Heart right ventricle (tissue), 16 donors: ENCODE results near the gene LPP. TPM values are rescaled to one million over a fixed set of nuclear protein-coding genes. Genes with fewer than 3 reads are reported as not detected.

Experiments used
- ATAC-seq, 8 donors: fragments of 200-7000 bp; cut with Tn5 transposase; one replicate each; pipeline ENCODE4 v1.9.1; 2020; ENCODE audit warnings: mild to moderate bottlenecking in 8 of 8, moderate library complexity in 8 of 8, moderate number of reproducible peaks in 1 of 8
- DNase-seq, 2 donors: peaks; one replicate each; pipeline ENCODE4 v3.0.0-alpha.2; 2020
- H3K27ac ChIP-seq, 10 donors: fragments of 200-600 bp; sonication (generic) in 2 of 10; one replicate each; pipeline versions ENCODE4 v1.5.0 to v1.8.0; 2020 to 2022; ENCODE audit warnings: mild to moderate bottlenecking in 3 of 10
- H3K27me3 ChIP-seq, 7 donors: fragments of 200-600 bp; one replicate each; pipeline ENCODE4 v1.8.0; 2021 to 2022; ENCODE audit warnings: mild to moderate bottlenecking in 2 of 7
- H3K36me3 ChIP-seq, 9 donors: fragments of 200-600 bp; sonication (generic) in 1 of 9; one replicate each; pipeline versions ENCODE4 v1.5.0 to v1.8.0; 2020 to 2022; ENCODE audit warnings: mild to moderate bottlenecking in 2 of 9
- H3K4me1 ChIP-seq, 9 donors: fragments of 200-600 bp; sonication (generic) in 1 of 9; one replicate each; pipeline versions ENCODE4 v1.5.0 to v1.8.0; 2020 to 2022; ENCODE audit warnings: mild to moderate bottlenecking in 4 of 9
- H3K4me3 ChIP-seq, 10 donors: fragments of 200-600 bp; sonication (generic) in 2 of 10; one replicate each; pipeline versions ENCODE4 v1.5.0 to v1.8.0; 2020 to 2022; ENCODE audit warnings: mild to moderate bottlenecking in 7 of 10, moderate library complexity in 2 of 10
- H3K9me3 ChIP-seq, 11 donors: fragments of 200-600 bp in 10 of 11; sonication (generic) in 2 of 11; one replicate each; pipeline versions ENCODE4 v1.5.0 to v1.8.0; 2013 to 2022; ENCODE audit warnings: mild to moderate bottlenecking in 2 of 11, control low read depth in 1 of 11, moderate library complexity in 1 of 11
- CTCF ChIP-seq, 9 donors: fragments of 200-600 bp; sonication (generic) in 2 of 9; IDR thresholded peaks; one replicate each; pipeline versions ENCODE4 v1.5.0 to v1.8.0; 2021 to 2022; ENCODE audit warnings: antibody characterized with exemption in 9 of 9, mild to moderate bottlenecking in 5 of 9, moderate library complexity in 1 of 9
- WGBS, 2 donors: extraction: QIAGEN DNeasy Blood & Tissue Kit; methylation state at CpG; one replicate each; pipeline ENCODE4 v1.1.7; 2013; ENCODE audit warnings: inconsistent platforms in 1 of 2; 5-methylcytosine and 5-hydroxymethylcytosine counted together
- intact Hi-C, 10 donors: fragments of 100-400 bp; cut with DNase I; formaldehyde crosslinking; loops; one replicate each; pipeline versions ENCODE4 v1.11.1 to v1.14.2; 2022
- polyA plus RNA-seq, 2 donors: library from polyadenylated mRNA; stranded (reverse); fragments of 200-250 nt; gene quantifications; one replicate each; pipeline ENCODE4 v1.2.3, GENCODE V29; 2013
- total RNA-seq, 10 donors: library from RNA; stranded (reverse); fragmentation: NEBNext Ultra II Directional in 3 of 10; extraction: Animal tissue kit (Norgen Biotek cat#: 25700) in 3 of 10; gene quantifications; one replicate each; pipeline versions ENCODE4 v1.2.1 to v1.2.4, GENCODE V29; 2021 to 2023
- donor health status: Arrhythmogenic right ventricular cardiomyopathy.
- donor health status: ischemic (EF 13 %, LVEDD 7.1; RV severe dilation, severe dysfunction).
- donor health status: healthy with polysubstance abuse.
- donor health status: DM: no; HTN: yes; CAD: no.
- donor health status: DM: no; HTN: no; CAD: no.
- donor health status: ischemic (EF 25% LVEDD 6.9; RV normal size, moderate dysfunction).
- donor health status: ischemic (EF 25% LVEDD 5.7; RV mildly dilated, moderate dysfunction).
- donor health status: healthy.
- donor health status: DM: yes; HTN: yes; CAD: no.
- donor health status: Ischemic cardiomyopathy.
- donor health status: ischemic (EF 35%, LVEDD 5.7; RV mildly dilated, moderate dysfunction).
- donor health status: nonischemic (EF 11% LVEDD 7.7; RV severe dilation, severe dysfunction).
- donor health status: DM: yes; HTN: yes; CAD: no.
- donor health status: PGD.
- donor health status: ischemic (EF 29% LVEDD 5.4; RV normal size, mild dysfunction).
- donor health status: nonischemic (EF 23%, LVEDD 6.1; RV moderate dilation, normal function).

LPP gene
- total and polyA plus RNA-seq, 12 donors: 8.5 to 188 (median 140) TPM

DNA sequence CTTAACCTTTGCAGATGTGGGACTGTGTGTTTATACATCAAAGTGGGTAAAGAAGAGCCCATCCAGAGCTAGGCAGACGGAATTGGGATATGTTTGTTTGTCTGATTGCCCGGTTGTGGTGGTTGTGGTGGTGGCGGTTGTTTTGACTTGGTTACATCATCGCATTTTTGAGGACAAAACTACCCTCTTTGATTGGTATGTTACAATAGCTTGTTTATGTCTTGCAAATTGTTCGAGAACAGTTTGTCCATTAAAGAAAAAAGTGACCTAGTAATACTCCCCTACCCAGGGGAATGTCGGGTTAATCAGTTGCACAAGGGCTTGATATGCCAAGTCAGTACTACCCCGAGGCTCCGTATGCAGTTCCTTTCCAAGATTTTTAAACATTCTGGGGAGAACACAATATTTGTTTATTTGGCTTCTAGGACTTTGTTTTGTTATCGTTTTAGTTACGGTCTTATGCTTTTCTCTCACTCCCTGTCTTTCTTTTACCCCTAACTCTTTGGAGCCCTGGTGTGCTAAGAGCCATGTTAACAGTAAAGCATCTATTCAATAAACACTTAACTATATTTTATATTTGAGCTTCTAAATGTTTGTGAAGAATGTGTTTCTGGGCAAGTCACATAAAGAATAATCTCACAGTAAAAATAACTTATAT, 315.4 kb downstream of the LPP start:
- intact Hi-C loops: no loop called here
- Histone ChIP-seq H3K27me3 (no peaks in the 10 kb centered on the region), H3K9me3 (peaks cover 0 to 3% (median 0%) of the 10 kb centered on the region in 11 donors), H3K36me3 (no peaks in the 10 kb centered on the region), H3K27ac (peak overlapping the region in 2 of 10 donors; percentile 18 to 22), H3K4me3 (no peak overlapping the region), H3K4me1 (peaks cover 0 to 39% (median 25%) of the 10 kb centered on the region in 9 donors)
- ATAC-seq: peak in 4 of 8 donors; percentile 27 to 73 (median 58)
- no peak for DNase-seq
- WGBS, 2 donors: 77 to 78% methylated on average over 10 of the region's 10 CpGs
- TF ChIP-seq CTCF (IDR thresholded peaks at IDR 0.05): no peak

- Histone ChIP-seq H3K9me3 (peaks cover 0 to 3% (median 0%) of the 10 kb centered on the region in 11 donors), H3K27ac (peak overlapping the region in 1 of 10 donors; percentile 5), H3K4me1 (peaks cover 0 to 41% (median 25%) of the 10 kb centered on the region in 9 donors), H3K4me3 (no peak overlapping the region), H3K27me3 (no peaks in the 10 kb centered on the region), H3K36me3 (no peaks in the 10 kb centered on the region)
- intact Hi-C loops: no loop called here
- no peak for DNase-seq
- TF ChIP-seq CTCF (IDR thresholded peaks at IDR 0.05): no peak
- ATAC-seq: peak in 1 of 8 donors; percentile 43
- 62 to 66% methylated on average over 4 of the region's 4 CpGs for WGBS, 2 donors
Measured at GRCh38 chr3:188470508-188471130, 316.7 kb downstream of the LPP start.

- DNase-seq (no peak), ATAC-seq (peak in 1 of 8 donors; percentile 21)
- H3K4me3 ChIP-seq: no peak overlapping the region
- no peaks in the 10 kb centered on the region for H3K27me3 ChIP-seq
- peaks cover 0 to 46% (median 25%) of the 10 kb centered on the region in 9 donors for H3K4me1 ChIP-seq
- intact Hi-C loops: no loop called here
- H3K27ac ChIP-seq: peak overlapping the region in 8 of 10 donors; percentile 23 to 67 (median 44)
- H3K9me3 ChIP-seq: peaks cover 0 to 3% (median 0%) of the 10 kb centered on the region in 11 donors
- no peak for TF ChIP-seq CTCF (IDR thresholded peaks at IDR 0.05)
- H3K36me3 ChIP-seq: no peaks in the 10 kb centered on the region
Measured at GRCh38 chr3:188471723-188472122, 317.8 kb downstream of the LPP start.

GRCh38 chr3:188472336-188472735, 318.4 kb downstream of the LPP start:
- Histone ChIP-seq H3K36me3 (no peaks in the 10 kb centered on the region), H3K27ac (peak overlapping the region in 8 of 10 donors; percentile 23 to 67 (median 46)), H3K27me3 (no peaks in the 10 kb centered on the region), H3K4me3 (no peak overlapping the region), H3K9me3 (peaks cover 0 to 3% (median 0%) of the 10 kb centered on the region in 11 donors), H3K4me1 (peaks cover 0 to 50% (median 32%) of the 10 kb centered on the region in 9 donors)
- ATAC-seq: peak in 1 of 8 donors; percentile 30
- intact Hi-C loops: no loop called here
- WGBS, 2 donors: 81 to 88% methylated on average over 1 of the region's 1 CpG
- no peak for DNase-seq
- TF ChIP-seq CTCF (IDR thresholded peaks at IDR 0.05): no peak
